NOMO-1 (cell line): ENCODE data around the gene ATP2A3.
"Not testable (repeated sequence)": the region's sequence is repeated elsewhere in the genome, so short reads cannot be mapped to it uniquely, and the experiment has no call there.

Source experiments
- DNase-seq, 2 experiments: peaks; one replicate each; lab custom pipeline; 2025; ENCODE audit not compliant: unreplicated experiment in 2 of 2; lab: John Stamatoyannopoulos, UW

The ATP2A3 gene

DNA sequence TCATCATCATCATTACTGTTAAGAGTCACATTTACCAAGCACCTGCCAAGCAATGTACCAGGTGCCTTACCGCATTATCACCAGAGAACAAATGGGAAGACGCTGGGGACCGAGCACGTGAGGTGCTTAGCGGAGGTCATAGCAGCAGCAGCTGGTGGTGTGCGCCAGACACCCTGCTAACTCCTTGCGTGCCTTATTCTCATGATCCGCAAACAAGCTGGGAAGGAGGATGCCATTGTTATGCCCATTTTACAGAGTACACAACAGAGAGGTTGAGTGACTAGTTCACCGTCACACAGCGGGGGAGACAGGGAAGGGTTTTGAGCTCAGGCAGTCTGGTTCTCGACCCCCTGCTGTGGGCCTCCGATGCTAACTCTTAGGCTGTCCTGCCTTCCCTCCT is 7.3 kb downstream of the ATP2A3 start:
- DNase-seq: no peak

GRCh38 chr17:3956327-3956957 is 7.8 kb downstream of the ATP2A3 start:
- no peak for DNase-seq

- no peak for DNase-seq
These were observed 8.6 kb downstream of the ATP2A3 start for GRCh38 chr17:3955673-3955988.

DNA sequence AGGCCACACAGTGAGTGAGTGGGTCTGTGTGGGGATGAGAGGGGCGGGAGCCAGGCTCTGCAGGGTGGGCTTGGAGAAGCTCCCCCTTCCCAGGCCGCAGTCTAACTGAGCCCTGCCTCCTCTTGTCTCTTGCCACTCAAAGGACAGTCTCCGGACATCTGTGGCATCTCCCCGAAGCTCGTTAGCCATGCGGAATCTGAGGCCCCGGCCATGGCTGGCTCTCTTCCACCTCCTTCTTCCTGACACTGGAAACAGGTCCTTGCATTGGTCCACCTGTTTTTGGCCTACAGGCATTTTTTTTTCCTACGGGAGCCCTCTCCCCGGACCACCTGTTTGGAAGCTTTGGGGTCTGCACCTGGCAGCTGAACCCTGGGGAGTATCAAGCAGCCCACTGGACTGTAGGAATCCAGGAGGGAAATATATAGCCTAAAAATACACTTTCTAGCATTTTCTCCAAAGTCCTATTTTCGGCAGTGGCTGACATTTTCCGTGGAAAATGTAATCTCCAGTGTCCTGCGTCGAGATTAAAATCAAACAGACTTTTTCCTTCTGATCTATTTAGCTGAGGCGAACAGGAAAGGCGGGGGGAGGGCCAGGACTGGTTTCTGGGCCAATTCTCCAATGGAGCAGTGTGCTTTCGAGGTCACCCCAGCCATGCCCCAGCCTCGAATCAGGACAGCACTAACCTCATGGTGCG is 9.1 kb downstream of the ATP2A3 start:
- DNase-seq: no peak

DNA sequence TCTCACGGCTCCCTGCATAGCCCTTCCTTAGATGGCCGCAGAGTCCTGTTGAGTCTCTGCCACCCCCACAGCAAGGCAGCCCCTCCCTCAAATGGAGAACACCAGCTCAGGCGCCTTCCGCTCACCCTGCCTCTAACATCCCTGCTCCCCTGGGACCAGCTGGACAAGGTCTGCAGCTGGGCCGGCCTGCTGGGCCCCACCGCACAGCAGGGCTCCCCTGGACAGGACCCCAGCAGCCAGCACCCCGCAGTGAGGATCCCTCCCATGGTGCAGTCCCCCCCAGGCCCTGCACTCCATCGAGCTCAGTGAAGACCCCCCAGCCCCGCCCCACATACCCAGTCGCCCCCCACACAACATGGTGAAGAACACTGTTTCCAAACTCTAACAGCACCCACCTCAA is 10.2 kb downstream of the ATP2A3 start:
- no peak for DNase-seq

GRCh38 chr17:3953542-3953941 is 10.7 kb downstream of the ATP2A3 start:
- DNase-seq: no peak

GRCh38 chr17:3952186-3952585 is 12.1 kb downstream of the ATP2A3 start:
- DNase-seq: no peak

DNA sequence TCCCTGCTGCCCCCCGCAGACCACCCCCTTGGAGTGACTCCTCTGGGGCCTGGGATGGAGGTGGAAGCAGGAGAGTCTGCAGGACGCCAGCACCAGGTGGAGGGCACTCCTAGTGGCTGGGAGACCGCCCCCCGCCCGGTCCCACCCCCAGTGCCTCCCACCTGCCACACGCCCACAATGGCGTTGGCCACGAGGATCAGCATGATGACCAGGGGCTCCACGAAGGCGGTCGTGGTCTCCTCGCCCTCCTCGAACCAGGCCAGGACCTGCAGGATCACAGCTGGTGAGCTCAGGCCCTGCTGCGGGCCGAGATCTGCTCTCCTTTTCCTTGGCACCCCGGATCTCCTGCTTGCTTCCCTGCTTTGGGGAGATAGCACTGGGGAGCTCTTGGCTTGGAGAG is 12.8 kb downstream of the ATP2A3 start:
- no peak for DNase-seq

DNA sequence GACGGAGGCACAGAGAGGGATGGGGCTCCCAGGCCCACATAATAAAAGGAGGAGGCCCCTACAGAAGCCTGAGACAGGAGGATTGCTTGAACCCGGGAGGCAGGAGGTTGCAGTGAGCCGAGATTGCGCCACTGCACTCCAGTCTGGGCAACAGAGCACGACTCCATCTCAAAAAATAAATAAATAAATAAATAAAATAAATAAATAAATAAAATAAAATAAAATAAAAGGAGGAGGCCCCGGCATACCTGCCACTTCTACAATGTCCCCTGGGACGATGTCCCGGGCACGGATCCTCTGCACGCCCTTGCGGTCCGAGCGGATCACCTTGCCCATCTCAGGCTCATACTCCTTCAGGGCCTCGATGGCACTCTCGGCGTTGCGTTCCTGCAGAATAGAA is 13.2 kb downstream of the ATP2A3 start:
- DNase-seq: no peak

DNA sequence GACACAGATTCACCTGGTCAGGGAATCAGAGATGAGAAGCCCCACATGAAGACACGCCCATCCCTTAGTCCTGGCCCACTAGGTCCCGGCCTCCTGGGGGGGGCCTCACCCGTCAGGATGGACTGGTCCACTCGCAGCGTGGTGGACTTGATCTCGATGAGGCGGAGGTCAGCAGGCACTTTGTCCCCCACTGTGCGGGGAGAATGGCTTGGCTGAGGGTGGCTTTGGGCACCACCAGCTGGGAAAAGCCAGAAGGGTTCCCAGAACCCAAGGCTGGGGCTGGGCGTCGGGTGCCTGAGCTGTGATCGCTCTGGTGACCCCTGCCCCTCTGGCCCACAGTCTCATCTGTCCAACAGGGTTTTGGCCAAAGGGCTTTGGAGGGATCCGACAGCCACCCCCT is 13.7 kb downstream of the ATP2A3 start:
- no peak for DNase-seq

DNA sequence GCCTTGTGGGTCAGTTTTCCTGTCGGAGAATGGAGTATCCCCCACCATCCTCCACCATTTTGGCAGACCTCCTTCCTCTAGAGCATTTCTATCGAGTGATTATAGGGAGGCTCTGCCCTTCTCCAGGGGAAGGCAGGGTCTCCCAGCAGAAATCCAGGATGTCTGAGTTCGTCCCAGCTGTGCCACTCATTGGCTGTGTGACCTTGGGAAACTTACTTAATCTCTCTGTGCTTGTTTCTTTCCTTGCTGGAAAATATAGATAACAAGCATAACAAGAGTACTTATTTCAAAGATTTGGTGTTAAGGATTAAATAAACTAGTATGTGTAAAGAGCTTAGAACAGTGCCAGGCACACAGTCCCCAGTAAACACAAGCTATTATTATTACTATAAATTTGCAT is 14.8 kb downstream of the ATP2A3 start:
- no peak for DNase-seq

- DNase-seq: not testable (repeated sequence)
These were observed 15.7 kb downstream of the ATP2A3 start for GRCh38 chr17:3948551-3948950.

GRCh38 chr17:3947318-3947810 is 16.9 kb downstream of the ATP2A3 start:
- no peak for DNase-seq

GRCh38 chr17:3946711-3947235 is 17.5 kb downstream of the ATP2A3 start:
- no peak for DNase-seq

DNA sequence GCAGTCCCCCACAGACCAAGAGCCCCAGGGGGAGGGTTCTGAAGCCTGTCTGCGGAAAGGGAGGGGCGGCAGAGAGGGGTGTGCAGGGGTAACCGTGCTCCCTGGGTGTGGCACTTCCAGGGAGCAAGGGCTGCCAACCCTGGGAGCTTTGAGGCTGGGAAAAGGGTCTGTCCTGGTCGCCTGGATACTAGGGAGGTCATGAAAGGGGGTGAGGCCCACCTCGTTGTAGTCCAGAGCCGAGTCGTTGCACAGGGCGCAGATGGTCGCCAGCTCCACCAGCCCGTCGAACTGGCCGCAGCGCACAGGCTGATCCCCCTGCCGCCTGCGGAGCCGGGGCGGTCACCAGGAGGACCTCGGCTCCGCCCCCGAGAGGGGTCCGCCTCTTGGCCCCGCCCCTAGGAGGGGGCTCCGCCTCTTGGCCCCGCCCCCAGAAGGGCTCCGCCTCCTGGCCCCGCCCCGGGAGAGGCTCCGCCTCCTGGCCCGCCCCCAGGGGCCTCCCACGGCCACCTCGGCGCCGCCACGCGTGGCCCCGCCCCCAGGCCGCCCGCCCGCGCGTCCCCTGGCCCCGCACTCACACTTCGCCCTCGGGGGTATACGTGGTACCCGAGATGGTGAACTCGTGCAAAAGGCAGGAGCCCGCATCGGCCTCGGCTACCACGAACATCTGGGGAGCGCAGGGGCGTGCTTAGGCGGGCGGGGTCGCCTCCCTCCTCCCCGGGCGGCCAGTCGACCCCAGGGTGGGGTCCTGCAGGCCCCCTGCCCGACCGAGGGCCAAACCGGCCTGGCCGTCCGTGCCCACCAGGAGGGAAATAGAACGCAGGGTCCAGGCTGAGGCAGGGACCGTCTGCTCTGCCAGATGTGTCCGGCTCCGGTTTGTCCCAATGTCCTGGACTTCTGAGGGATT is 19.5 kb downstream of the ATP2A3 start:
- no peak for DNase-seq

DNA sequence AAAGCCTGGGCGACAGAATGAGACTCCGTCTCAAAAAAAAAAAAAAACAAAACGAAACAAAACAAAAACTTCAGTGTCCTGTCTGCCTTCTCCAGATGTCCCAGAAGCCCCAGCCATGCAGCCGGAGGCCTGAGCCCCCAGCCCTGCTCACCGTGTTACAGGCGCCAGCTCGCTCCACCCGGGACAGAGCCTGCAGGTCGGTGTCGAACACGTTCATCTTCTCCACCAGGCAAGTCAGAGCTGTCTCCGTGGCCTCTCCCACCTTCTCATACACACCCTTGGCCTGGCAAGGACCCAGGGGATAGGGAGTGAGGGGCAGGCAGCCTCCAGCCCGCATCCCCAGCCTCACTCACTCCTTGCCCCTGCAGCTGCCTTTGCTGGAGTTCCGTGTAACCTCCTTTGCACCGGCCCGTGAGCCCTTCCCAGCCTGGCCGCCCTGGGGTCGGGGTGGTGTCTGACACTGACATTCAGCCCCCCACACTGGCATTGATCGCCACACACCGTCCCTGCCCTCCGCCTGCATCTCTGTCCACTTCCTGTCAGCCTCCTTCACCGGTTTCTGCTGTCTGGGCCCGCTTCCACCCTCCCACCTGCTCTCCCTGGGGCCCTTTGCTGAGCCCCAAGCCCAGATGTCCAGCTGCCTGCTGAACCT is 20.9 kb downstream of the ATP2A3 start:
- no peak for DNase-seq

- DNase-seq: no peak
These were observed 23.1 kb downstream of the ATP2A3 start for GRCh38 chr17:3940965-3941698.

- DNase-seq: no peak
These were observed 26.9 kb downstream of the ATP2A3 start for GRCh38 chr17:3937359-3937758.

- DNase-seq: no peak
These were observed 28.3 kb downstream of the ATP2A3 start for GRCh38 chr17:3935825-3936355.

DNA sequence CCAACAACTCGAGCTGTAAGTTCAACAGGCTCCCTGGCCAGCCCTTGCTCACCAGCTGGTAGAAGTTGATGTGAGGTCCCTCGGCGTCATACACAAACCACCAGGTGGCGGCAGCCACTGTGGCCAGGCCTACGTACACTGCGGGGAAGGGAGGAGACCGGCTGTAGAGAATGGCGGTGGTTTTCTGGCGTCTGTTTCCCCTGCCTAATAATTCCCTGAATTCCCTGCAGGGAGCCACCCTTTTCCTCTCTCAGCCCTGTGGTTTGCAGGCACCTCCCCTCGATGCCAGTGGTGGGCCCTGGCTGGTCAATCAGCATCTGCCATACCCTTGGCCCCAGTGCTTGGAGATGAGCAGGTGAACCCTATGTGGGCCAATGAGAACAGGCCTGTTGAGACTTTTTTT is 29.1 kb downstream of the ATP2A3 start:
- DNase-seq: no peak
